CD4-positive, alpha-beta T cell treated with Interleukin-17A for 4 hours (primary cell): Measurements from ENCODE around the gene HBP1.
"Not testable (repeated sequence)": the region's sequence is repeated elsewhere in the genome, so short reads cannot be mapped to it uniquely, and the experiment has no call there.

Experiments
- DNase-seq: peaks from one replicate; pipeline ENCODE4 v3.0.0-alpha.2; 2020; ENCODE audit warnings: mixed read lengths

The HBP1 gene

DNA sequence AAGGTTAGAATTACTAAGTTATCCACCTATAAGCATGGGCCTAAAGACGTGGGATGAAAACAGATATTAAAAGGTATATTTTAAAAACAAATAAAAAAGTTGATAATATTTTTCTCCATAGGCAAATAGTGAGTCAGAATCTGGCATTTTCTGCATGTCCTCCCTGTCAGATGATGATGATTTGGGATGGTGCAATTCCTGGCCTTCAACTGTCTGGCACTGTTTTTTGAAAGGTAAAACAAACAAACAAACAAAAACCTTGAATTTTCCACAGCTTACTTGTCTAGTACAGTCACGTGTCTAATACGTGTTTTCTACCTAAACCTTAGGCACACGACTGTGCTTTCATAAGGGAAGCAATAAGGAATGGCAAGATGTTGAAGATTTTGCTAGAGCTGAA, 17.4 kb downstream of the HBP1 start:
- no peak for DNase-seq

DNA sequence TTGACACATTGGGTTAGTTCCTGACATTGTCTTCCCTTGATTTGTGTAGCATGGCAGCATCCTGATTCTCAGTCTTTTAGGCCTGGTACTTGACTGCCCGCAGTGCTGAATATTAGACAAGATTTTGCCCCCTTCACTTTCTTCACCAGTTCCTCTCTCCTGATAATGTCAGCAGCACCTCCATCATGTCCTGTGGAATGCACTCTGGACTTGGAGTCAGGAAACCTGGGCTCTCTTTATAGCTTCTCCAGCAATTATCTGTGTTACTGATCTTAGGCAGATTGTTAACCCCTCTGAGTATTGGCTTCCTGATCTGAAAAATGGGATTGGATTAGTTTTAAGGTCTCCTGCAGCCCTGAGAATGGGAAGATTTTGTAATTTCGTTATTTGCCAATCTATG, 19.0 kb downstream of the HBP1 start:
- no peak for DNase-seq

DNA sequence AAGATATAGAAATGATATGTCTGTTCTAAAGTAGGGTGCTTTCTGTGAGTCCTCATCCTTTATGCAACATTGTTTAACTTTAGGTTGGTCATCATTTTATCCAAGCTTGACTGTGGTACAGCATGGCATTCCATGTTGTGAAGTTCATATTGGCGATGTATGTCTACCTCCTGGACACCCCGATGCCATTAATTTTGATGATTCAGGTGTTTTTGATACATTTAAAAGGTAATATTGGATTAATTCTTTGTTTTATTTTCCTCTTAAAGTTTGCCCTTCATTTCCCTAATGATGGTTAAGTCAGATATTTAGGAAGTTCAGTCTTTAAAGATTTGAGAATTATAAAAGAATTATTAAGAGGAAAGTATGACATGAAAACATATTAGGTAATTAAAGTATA, 21.3 kb downstream of the HBP1 start:
- DNase-seq, result no peak

DNA sequence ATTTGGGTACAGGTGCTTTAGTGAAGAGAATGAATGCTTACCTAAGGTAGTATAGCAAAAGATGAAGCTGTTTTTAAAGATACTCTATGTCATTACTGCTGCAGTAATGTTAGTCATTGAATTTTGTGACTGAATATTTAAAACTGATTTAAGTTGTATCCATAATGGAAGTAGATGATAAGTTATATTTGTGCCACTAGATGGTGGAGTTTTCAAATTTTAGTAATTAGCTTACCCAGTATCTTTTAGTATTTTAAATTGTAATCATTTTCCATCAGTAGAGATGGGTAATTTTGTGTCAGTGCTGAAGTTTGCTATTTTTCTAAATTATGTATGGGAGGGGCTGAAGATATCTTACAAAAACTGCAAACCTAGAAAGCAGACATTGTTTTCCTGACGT, 25.2 kb downstream of the HBP1 start:
- DNase-seq, result no peak

DNA sequence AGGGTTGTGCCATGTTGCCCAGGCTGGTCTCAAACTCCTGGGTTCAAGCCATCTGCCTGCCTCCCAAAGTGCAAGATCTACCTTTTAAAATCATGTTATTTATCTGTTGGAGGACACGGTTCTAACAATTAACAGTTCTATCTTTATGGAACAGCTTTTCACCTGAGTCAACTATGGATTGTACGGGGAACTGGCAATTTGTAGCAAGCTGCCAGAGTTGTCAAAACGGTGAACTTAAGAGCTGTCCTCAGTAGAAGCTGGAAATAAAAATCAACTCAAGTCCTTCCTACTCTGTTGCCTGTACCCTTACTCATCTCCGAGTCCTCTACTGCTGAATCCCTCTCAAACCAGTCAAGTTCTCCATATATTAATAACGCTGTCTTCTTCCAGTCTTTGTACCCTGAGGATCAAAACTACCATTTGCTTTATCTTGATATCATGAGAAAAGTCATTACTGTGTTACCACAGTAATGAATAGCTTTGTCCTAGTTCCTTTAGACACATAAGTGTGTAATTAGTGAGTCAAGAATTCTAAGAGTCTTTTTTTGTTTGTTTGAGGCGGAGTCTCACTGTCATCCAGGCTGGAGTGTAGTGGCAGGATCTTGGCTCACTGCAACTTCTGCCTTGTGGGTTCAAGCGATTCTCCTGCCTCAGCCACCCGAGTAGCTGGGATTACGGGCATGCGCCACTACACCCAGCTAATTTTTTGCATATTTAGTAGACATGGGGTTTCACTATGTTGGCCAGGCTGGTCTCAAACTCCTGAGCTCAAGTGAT, 28.2 kb downstream of the HBP1 start:
- DNase-seq, result no peak

DNA sequence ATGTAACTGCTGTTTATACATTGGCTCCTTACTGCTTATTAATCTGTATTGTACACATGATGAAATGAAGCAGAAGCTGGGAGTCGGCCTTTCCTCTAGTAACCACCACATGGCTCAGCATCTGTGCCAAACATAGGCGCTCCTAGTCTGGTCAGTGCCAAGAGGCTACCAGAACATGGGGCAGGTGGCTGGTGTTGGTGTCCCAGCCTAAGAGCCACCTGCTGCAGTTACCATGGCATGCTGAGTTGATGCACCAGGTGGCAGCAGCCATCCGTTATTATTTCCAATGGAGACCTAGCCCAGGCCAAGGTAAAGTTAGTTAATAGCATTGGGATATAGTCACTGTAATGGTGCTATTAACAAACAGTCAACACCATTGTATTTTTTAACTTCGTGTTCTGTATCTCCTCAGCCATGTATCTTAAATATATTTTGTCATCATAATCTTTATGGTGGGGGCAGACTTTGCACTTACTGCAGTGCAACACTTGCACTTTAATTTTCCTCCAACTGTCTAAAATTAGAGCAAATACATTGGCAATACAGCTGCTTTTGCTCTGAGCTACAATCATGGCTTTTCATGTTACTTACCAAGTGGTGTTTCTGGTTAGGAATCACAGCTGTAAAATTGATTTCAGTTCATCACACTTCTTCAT, 33.1 kb downstream of the HBP1 start:
- no peak for DNase-seq

DNA sequence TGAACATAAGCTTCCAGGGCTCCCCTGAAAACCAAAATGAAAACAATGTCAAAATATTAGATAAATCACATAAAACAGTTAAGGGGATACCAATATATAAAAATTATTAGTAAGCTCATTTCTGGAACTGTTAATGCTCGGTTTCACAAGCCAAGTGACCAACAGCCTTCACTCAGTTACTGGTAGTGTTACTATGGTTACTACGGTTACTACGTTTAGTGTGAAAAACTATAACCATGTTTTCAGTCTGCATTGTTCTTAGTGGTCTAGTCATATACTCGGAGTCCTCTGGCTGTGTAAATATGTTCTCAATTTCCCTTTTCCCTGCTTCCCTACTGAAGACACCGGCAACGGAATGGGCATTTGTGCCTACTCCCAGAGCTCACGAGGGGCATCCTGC, 34.8 kb downstream of the HBP1 start:
- no peak for DNase-seq

DNA sequence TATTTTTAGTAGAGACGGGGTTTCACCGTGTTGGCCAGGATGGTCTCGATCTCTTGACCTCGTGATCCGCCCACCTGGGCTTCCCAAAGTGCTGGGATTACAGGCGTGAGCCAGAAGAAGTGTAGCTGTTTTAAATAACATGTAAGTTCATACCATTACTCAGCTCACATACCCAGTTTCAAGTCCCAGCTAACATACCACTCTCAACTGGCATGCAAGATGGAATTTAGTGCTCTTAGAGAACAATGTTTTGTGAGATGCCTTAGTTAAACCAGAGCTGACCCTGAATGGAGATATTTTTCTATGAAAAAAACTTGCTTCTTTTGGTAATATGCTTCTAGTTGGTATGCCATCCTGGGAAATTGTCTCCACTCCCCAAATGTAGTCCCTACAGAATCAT, 37.3 kb downstream of the HBP1 start:
- no peak for DNase-seq

DNA sequence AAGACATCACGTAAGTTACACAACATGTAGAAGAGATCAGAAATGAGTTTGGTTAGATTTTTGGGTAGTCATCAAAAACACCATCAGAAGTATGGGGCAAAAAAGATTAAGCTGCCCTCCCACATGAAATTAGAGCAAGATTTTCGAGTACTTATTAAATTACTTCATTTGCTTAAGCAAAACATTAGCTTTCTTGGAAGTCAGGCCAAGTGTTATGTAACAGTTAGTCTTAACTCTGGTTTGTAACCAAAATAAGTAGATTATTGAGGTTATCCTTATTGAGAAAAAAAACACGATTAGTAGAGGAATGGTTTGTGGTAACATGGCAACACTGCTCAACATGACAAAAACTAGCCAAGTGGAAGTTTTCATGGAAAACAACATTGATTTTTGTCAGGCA, 37.9 kb downstream of the HBP1 start:
- DNase-seq, result no peak

DNA sequence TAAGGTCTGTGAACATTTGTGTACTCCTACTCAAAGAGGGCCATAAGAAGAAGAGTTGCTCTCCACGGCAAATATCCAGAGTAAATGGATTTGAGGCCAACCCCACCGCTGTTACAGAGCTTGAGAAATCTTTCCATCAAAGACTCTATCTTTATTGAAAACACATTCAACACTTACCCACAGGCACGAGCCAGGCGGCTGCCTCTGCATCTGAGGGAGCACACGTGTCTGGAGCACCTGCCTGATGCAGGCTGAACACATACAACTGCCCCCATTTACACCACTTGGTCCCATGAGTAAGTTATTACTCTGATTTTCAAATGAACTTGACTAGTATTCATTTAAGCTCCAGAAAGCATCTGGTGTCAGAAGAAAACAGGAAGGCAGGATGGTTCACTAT, 38.7 kb downstream of the HBP1 start:
- DNase-seq, result no peak

DNA sequence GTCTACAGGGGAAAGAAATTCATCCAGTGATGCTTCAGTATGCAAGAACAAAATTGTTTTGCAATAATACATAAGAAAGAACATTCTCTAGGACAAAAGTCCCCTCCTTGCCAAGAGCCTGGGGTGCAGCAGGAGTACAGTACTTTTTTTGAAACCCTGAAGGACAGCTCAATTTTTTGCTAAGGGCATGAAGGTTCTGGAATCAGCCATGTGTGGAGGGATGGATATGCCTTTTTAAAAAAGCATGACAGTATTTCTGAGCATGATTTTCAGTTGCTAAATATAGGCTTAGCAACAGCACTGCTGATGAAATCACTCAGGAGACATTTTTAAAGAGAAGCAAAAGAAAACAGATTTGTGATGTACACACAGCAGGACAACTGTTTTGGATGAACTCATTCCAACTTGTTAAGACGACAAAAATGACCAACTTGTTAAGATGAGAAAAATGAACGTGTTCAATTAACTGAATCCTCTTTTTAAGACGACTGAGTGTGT, 39.3 kb downstream of the HBP1 start:
- no peak for DNase-seq

DNA sequence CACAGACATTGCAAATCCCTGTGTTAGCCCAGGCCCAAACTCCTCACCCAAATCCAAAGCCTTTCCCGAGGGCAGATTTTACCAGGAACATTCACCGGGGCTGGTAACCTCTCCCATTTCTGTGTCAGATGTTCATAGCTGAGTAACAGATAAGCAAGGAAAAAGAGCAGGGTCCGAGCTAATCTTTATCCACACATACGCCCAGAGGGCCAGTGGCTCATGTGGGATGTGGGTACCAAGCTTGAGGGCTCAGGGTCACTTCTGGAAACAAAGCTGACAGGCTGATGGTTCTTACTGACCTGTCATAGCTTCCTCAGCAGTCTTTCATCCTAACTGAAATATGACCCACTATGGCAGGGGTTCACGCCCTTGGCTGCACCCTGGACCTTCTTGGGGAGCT, 39.8 kb downstream of the HBP1 start:
- no peak for DNase-seq

DNA sequence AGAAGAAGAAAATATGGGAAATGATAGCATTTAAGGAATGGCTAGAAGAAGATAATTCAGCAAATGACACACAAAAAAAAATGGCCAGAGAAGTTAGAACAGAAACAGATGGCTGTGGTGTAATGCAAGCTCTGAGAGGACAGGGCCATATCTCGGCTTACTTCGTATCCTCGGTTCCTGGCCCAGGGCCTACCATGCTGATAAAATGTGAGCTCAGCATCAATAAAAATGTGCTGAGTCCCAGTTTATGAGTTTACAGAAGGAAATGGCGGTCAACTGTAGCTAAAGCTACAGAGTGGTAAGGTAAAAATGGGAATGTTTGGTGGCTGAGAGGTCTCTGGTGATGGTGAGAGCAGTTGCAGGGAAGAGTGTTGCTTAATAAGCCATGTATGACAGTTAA, 40.8 kb downstream of the HBP1 start:
- DNase-seq, result no peak

DNA sequence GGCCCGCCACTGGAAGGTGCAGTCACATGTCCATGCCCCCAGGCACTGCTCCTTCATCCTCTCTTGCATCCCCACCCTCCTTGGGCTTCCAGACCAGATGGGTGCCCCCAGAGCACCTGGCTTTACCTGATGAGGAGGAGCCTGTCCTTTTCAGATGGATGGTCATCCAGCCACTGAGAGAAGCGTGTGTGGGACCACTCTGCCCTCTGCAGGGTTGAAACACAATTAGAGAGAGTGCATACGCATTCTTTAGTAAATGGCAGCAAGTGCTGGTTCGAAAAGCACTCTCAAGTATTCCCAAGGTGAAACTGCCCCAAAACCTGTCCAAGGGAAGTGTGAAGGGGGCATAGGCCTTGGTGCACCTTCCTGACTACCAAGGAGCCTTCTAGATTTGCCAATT, 41.6 kb downstream of the HBP1 start:
- DNase-seq, result no peak

DNA sequence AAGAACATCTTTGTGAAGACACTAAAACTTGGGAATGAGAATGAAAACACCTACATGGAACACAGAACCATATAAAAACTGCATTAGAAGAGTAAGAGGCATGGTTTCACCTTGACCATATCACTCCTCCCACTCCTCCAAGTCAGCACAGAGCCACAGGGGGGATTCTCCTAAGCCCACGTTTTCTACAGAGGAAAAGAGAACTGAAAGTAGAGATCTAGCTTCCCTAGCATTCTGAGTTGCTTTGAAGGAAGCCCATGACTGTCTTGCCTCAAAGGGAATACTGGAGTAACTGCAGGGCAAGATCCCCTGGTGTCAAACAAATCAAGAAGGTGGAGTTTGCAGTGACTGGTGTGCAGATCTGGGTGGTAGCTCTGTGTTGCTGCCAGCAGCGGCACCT, 43.9 kb downstream of the HBP1 start:
- DNase-seq, result no peak

DNA sequence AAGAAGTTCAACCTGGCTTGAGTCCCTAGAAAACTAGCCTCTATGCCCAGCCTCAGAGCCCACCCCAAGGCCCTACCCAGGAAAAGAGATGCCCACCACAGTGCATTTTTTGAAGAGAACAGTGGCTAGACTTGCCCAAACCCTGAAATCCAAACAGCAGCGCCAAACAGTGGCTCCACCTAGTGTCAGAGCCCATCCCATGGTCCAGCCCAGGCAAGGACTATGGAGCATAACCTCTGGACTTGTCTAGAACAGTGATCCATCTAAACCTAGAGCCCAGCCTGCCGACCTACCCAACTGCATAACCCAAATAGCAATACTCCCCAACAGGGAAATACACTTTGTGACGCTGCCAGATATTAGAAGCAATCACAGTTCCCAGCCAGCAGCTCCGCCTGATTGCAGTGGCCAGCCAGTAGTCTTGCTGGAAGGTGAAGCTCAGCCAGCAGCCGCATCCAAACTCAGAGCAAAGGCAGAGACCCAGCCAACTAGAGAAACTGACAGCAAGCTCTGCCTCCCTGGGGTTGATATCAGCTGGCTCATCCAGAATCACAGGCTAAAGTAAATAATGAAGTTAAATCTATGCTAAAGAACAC, 44.5 kb downstream of the HBP1 start:
- no peak for DNase-seq

DNA sequence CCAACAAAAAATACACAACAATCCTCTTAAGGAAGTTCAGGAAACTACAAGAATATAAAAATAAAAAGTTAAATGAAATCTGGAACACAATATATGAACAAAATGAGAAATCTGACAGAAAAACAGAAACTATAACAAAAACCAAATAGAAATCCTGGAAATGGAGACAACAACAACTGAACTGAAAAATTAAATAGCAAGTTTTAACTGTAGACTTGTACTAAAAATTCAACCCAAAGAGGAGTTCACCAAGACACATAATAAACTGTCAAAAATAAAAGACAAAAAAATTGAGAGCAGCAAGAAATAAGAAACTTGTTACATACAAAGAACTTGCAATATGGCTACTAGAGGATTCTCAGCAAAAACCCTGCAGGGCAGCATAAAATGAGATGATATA, 45.1 kb downstream of the HBP1 start:
- DNase-seq, result no peak

DNA sequence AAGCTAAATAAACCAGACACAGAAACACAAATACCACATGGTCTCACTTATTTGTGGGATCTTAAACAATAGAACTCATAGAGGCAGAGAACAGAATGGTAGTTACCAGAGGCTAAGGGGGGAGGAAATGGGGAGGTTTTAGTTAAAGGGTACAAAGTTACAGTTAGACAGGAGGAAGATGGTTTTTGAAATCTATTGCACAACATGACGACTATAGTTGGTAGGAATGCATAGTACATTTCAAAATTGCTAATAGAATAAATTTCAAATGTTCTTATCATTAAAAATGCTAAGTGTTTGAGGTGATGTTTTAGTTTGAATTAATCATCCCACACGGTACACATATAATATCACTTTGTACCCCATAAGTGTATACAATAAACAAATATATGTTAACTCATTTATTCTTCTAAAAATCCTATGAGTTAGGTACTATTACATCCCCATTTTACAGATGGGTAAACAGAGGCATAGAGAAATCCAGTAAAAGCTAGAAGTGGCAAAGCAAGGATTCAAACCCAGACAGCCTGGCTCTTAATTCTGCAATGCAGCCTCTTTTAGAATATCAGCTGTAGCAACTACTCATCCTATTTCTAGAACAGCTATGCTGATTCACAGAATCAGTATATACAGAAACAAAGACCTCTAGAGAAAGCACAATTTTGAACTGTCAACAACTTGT, 50.9 kb downstream of the HBP1 start:
- DNase-seq, result no peak

DNA sequence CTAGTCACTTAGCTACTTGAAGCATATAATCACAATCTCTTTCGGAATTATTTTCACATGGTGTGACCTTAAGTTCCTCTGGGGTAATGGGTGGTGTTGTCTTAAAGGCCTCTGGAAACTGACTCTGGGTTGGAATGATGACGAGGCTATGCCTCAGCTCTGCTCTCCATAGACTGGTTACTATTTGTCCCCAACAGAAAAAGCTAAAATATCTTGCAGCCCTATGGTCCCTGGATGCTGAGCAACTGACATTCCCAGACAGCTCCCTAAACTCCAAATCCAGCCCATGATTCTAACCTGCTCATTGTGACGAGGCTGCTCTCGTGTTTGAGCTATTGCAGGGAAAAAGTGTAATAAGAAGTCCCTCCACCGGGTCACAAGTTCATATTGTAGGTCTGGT, 51.6 kb downstream of the HBP1 start:
- no peak for DNase-seq

DNA sequence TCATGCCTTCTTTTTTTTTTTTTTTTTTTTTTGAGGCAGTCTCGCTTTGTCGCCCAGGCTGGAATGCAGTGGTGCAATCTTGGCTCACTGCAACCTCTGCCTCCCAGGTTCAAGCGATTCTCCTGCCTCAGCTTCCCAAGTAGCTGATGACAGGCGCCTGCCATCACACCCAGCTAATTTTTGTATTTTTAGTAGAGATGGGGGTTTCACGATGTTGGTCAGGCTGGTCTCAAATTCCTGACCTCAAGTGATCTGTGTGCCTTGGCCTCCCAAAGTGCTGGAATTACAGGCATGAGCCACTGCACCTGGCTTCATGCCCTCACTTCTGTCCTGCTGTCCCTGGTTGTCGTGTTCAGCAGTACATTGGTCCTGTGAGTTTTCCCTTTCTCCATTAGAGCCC, 52.0 kb downstream of the HBP1 start:
- DNase-seq, result not testable (repeated sequence)

DNA sequence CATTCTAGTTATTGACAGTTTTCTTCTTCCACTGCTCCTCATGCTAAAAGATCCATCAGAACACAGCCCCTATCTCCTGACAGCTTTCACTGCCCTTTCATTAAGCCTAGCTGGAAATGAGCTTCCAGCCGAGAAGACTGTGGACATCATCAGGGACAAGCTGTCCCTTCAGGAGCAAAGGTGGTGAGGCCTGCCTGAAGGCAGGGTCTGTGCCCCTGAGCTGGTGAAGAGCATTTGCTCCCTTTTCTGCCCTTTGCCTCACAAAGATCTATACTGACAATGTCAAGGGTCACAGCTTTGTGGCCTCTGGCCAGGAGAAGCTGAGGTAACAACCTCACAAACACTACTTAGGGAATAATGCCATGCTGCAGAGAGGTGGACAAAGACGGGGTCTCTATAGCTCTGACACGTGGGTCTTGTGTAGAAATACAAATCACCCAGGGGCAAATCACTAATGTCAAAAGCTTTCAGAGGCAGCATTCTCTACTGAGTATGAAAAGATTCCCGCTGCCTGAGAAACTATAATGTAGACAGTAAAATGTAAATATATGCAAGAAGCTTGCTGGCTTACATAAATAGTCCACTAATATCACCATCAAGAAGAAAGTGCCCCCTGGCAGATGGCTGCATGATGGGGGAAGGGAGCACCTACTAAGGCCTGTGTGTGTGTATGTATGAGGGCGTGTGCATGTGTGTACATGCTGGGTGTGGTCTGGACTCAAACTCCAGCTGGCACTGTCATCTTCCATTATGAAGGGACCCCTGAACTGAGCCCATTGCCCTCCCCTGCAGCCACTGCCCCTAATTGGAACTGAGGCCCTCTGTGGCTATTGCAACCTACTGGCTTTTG, 55.8 kb downstream of the HBP1 start:
- no peak for DNase-seq

DNA sequence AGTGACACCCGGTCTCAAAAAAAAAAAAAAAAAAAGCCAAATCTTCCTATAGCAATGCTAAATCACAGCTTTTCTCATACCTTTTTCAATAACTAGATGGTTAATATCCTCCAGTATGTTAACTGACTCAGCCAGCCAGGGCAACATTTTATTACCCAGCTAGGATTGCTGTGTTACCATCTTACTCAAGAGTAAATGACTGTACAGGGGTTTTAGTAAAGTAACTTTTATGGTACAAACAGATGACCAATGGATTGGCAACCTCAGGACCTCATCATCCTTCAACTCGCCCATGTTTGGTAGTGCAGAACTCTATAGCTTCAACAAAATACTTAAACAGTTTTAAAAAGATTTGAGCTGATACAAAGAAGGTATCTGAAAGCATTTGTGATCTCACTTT, 59.5 kb downstream of the HBP1 start:
- no peak for DNase-seq

DNA sequence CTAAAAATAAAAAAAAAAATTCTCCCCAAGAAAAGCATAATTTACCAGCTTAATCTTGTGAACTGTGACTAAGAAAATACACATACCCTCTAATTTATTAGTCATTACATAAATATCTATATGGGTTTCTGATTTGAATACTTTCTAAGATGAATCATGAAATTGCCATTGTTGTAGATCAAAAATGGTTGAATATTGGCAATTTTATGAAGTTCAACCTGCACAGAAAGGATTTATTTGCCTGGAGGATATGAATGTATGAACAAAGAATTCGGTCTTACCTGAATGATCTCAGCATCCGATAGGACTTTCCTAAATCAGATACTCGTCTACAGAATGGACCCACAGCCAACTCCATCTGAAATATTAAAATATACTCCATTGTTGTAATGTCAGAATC, 61.5 kb downstream of the HBP1 start:
- no peak for DNase-seq
